Neural cell (in vitro differentiated cells): ENCODE data around the gene OTOG. TPM values are rescaled to one million over a fixed set of nuclear protein-coding genes. Genes with fewer than 3 reads are reported as not detected.

Source experiments
- H2AFZ ChIP-seq: fragments of 200-600, 300-800 bp; sonication (generic), shearing (Covaris generic); 2 replicates; pipeline ENCODE4 v1.6.0; 2014; ENCODE audit warnings: low read depth, mild to moderate bottlenecking, antibody characterized with exemption, low read length, moderate library complexity
- H3F3A ChIP-seq: fragments of 200-600 bp; shearing (Covaris generic); 2 replicates; pipeline ENCODE4 v1.6.1; 2016; ENCODE audit warnings: mild to moderate bottlenecking, moderate library complexity, mixed read lengths, antibody characterized with exemption, low read length; ENCODE audit not compliant: insufficient read depth, poor library complexity, severe bottlenecking
- H3K27ac ChIP-seq: fragments of 200-600, 300-800 bp; sonication (generic), shearing (Covaris generic); 2 replicates; pipeline ENCODE4 v1.5.1; 2014; ENCODE audit warnings: mild to moderate bottlenecking, low read length, moderate library complexity
- H3K27me3 ChIP-seq: fragments of 300-800, 200-600 bp; sonication (generic), shearing (Covaris generic); 2 replicates; pipeline ENCODE4 v1.6.0; 2014; ENCODE audit warnings: mild to moderate bottlenecking, low read depth, low read length, moderate library complexity; ENCODE audit not compliant: insufficient read depth
- H3K36me3 ChIP-seq: fragments of 300-800, 200-600 bp; sonication (generic), shearing (Covaris generic); 2 replicates; pipeline ENCODE4 v1.5.1; 2014; ENCODE audit warnings: mild to moderate bottlenecking, antibody characterized with exemption, low read length, moderate library complexity; ENCODE audit not compliant: insufficient read depth
- H3K4me2 ChIP-seq: fragments of 300-800, 200-600 bp; sonication (generic), shearing (Covaris generic); 2 replicates; pipeline ENCODE4 v1.6.0; 2014; ENCODE audit warnings: mild to moderate bottlenecking, low read length
- H3K4me3 ChIP-seq: fragments of 300-800, 200-600 bp; sonication (generic), shearing (Covaris generic); 2 replicates; pipeline ENCODE4 v1.5.1; 2014; ENCODE audit warnings: mild to moderate bottlenecking, low read length, moderate library complexity
- H3K79me2 ChIP-seq: fragments of 200-600 bp; shearing (Covaris generic); replicated peaks from 2 replicates; pipeline ENCODE4 v1.6.0; 2014; ENCODE audit warnings: mild to moderate bottlenecking, low read length, moderate library complexity; ENCODE audit not compliant: insufficient read depth
- H3K9ac ChIP-seq: fragments of 300-800, 200-600 bp; sonication (generic), shearing (Covaris generic); 2 replicates; pipeline ENCODE4 v1.6.1; 2016; ENCODE audit warnings: mild to moderate bottlenecking, low read length, mixed read lengths
- H3K9me2 ChIP-seq: fragments of 200-600 bp; shearing (Covaris generic); 2 replicates; pipeline ENCODE4 v1.6.1; 2016; ENCODE audit warnings: mild to moderate bottlenecking, low read length, mixed read lengths; ENCODE audit not compliant: insufficient read depth
- H3K9me3 ChIP-seq: fragments of 200-600, 300-800 bp; sonication (generic), shearing (Covaris generic); 2 replicates; pipeline ENCODE4 v1.6.1; 2016; ENCODE audit warnings: mild to moderate bottlenecking, mixed run types, low read length, moderate library complexity, mixed read lengths
- H4K20me1 ChIP-seq: fragments of 200-600 bp; shearing (Covaris generic); 2 replicates; pipeline ENCODE4 v1.6.1; 2016; ENCODE audit warnings: mild to moderate bottlenecking, mixed run types; ENCODE audit not compliant: insufficient read depth
- EP300 ChIP-seq: fragments of 450-650 bp; conservative IDR thresholded peaks from 2 replicates; pipeline ENCODE4 v1.6.1; 2014; ENCODE audit warnings: antibody characterized with exemption, mild to moderate bottlenecking, moderate library complexity; ENCODE audit not compliant: poor library complexity, severe bottlenecking
- EZH2 ChIP-seq: fragments of 200-600, 300-800 bp; shearing (Covaris generic), sonication (generic); IDR thresholded peaks from 2 replicates; pipeline ENCODE4 v1.6.1; 2014; ENCODE audit warnings: antibody characterized with exemption, low read length, borderline replicate concordance, mild to moderate bottlenecking; ENCODE audit not compliant: insufficient read depth, poor library complexity, severe bottlenecking
- MXI1 ChIP-seq: fragments of 450-650 bp; conservative IDR thresholded peaks from 2 replicates; pipeline ENCODE4 v1.6.1; 2014; ENCODE audit warnings: antibody characterized with exemption, mild to moderate bottlenecking; ENCODE audit not compliant: poor library complexity, severe bottlenecking
- POLR2AphosphoS5 ChIP-seq: IDR thresholded peaks from 2 replicates; pipeline ENCODE4 v1.6.1; 2012
- RAD21 ChIP-seq: fragments of 450-650 bp; conservative IDR thresholded peaks from 2 replicates; pipeline ENCODE4 v1.6.1; 2014; ENCODE audit warnings: antibody characterized with exemption, mild to moderate bottlenecking, moderate library complexity
- REST ChIP-seq: IDR thresholded peaks from 2 replicates; pipeline ENCODE4 v1.6.1; 2012; ENCODE audit warnings: borderline replicate concordance
- SMC3 ChIP-seq: fragments of 450-650 bp; conservative IDR thresholded peaks from 2 replicates; pipeline ENCODE4 v1.6.1; 2014; ENCODE audit warnings: antibody characterized with exemption, mild to moderate bottlenecking, moderate library complexity; ENCODE audit not compliant: poor library complexity
- TAF1 ChIP-seq: IDR thresholded peaks from 2 replicates; pipeline ENCODE4 v1.6.1; 2012; ENCODE audit warnings: low read depth
- polyA plus RNA-seq: library from polyadenylated mRNA; depleted of rRNA; stranded (reverse); fragments of >200 nt; gene quantifications from 2 replicates; pipeline ENCODE4 v1.2.3, GENCODE V29; 2014
- TF ChIP-seq, protein P1 (sequence below): fragments of 450-650 bp; IDR thresholded peaks from 2 replicates; pipeline ENCODE4 v1.5.1; 2014; ENCODE audit warnings: antibody characterized with exemption, mild to moderate bottlenecking, moderate library complexity; ENCODE audit not compliant: poor library complexity, severe bottlenecking

Gene OTOG
- polyA plus RNA-seq, 1 donor from 2014 or later: not detected

DNA sequence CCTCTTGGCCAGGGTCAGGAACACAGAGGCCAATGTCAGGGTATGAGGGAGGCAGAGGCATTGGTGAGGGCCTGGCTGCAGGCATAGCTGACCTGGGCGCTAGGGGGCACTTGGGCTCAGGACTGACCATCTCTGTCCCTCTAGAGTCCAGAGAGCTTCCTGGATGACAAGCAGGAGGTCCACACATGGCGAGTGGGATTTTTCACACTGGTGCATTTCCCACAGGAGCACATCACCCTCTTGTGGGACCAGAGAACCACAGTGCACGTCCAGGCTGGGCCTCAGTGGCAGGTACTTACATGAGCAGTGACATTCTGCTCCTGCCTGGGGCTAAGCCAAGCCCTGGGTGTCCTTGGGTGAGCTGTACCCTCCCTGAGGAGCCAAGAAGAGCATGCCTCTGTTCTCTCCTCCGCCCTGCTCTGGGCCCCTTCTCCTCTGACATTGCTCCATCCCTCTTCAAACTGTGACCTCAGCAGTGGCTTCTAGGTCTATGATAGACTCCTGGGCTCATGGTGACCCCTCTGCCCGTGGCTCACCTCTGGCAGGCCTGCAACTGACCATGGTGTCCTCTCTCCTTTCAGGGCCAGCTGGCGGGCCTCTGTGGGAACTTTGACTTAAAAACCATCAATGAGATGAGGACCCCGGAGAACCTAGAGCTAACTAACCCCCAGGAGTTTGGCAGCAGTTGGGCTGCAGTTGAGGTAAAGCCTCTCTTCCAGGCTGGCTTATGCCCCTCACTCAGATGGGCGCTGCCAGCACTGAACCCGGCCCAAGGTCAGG is 46.6 kb downstream of the OTOG start:
- Histone ChIP-seq H3K27ac (no peak overlapping the region), H2AFZ (no peak overlapping the region), H3K9ac (no peak overlapping the region), H3K4me2 (no peak overlapping the region), H3K36me3 (no peaks in the 10 kb centered on the region), H3K9me2 (no peaks in the 10 kb centered on the region), H4K20me1 (no peaks in the 10 kb centered on the region), H3K27me3 (no peaks in the 10 kb centered on the region), H3K4me3 (no peak overlapping the region), H3K79me2 (no peaks in the 10 kb centered on the region), H3F3A (no peaks in the 10 kb centered on the region), H3K9me3 (peaks cover 4% of the 10 kb centered on the region)
- TF ChIP-seq EZH2 (no peak), POLR2AphosphoS5 (no peak), EP300 (no peak), REST (no peak), SMC3 (no peak), MXI1 (no peak), RAD21 (no peak), TAF1 (no peak)
- TF ChIP-seq, protein P1, sequence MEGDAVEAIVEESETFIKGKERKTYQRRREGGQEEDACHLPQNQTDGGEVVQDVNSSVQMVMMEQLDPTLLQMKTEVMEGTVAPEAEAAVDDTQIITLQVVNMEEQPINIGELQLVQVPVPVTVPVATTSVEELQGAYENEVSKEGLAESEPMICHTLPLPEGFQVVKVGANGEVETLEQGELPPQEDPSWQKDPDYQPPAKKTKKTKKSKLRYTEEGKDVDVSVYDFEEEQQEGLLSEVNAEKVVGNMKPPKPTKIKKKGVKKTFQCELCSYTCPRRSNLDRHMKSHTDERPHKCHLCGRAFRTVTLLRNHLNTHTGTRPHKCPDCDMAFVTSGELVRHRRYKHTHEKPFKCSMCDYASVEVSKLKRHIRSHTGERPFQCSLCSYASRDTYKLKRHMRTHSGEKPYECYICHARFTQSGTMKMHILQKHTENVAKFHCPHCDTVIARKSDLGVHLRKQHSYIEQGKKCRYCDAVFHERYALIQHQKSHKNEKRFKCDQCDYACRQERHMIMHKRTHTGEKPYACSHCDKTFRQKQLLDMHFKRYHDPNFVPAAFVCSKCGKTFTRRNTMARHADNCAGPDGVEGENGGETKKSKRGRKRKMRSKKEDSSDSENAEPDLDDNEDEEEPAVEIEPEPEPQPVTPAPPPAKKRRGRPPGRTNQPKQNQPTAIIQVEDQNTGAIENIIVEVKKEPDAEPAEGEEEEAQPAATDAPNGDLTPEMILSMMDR: no peak

- H4K20me1 ChIP-seq: no peaks in the 10 kb centered on the region
- H3K79me2 ChIP-seq: no peaks in the 10 kb centered on the region
- no peak overlapping the region for H2AFZ ChIP-seq
- H3F3A ChIP-seq: no peaks in the 10 kb centered on the region
- no peak overlapping the region for H3K27ac ChIP-seq
- H3K27me3 ChIP-seq: no peaks in the 10 kb centered on the region
- H3K9me2 ChIP-seq: no peaks in the 10 kb centered on the region
- peaks cover 4% of the 10 kb centered on the region for H3K9me3 ChIP-seq
- no peak overlapping the region for H3K4me3 ChIP-seq
- H3K9ac ChIP-seq: no peak overlapping the region
- H3K36me3 ChIP-seq: no peaks in the 10 kb centered on the region
- no peak overlapping the region for H3K4me2 ChIP-seq
- no peak for TF ChIP-seq EZH2
- no peak for TF ChIP-seq REST
- no peak for TF ChIP-seq POLR2AphosphoS5
- TF ChIP-seq EP300: no peak
- TF ChIP-seq RAD21: no peak
- no peak for TF ChIP-seq MXI1
- TF ChIP-seq, protein P1: no peak
- TF ChIP-seq SMC3: no peak
Measured at GRCh38 chr11:17594686-17595192, 47.7 kb downstream of the OTOG start.
